IMR-90 (cell line): Measurements from ENCODE around the gene TMEM131L.

Source experiments
- CHD1 ChIP-seq: IDR thresholded peaks from 2 replicates; pipeline ENCODE4 v1.6.1; 2012; ENCODE audit warnings: low read depth, low read length, improper control_type of control experiment
- CTCF ChIP-seq: conservative IDR thresholded peaks from 2 replicates; pipeline ENCODE4 v1.5.1; 2012; ENCODE audit warnings: mild to moderate bottlenecking, low read depth, low read length, improper control_type of control experiment
- ELK1 ChIP-seq: fragments of 150-350 bp; IDR thresholded peaks from 2 replicates; pipeline ENCODE4 v1.6.1; 2016; ENCODE audit warnings: low read depth, mild to moderate bottlenecking, low read length, moderate library complexity, borderline replicate concordance
- POLR2A ChIP-seq: IDR thresholded peaks from 2 replicates; pipeline ENCODE4 v1.6.1; 2012; ENCODE audit warnings: mild to moderate bottlenecking, low read depth, low read length
- RCOR1 ChIP-seq: IDR thresholded peaks from 2 replicates; pipeline ENCODE4 v1.6.1; 2012; ENCODE audit warnings: mild to moderate bottlenecking, low read length, improper control_type of control experiment; ENCODE audit not compliant: insufficient replicate concordance
- RFX5 ChIP-seq: IDR thresholded peaks from 2 replicates; pipeline ENCODE4 v1.8.0; 2012; ENCODE audit warnings: low read depth, mild to moderate bottlenecking, low read length, moderate library complexity

- TF ChIP-seq POLR2A (no peak), CTCF (no peak), ELK1 (no peak), CHD1 (no peak), RFX5 (no peak), RCOR1 (no peak)
These were observed 15.6 kb upstream of the TMEM131L start for GRCh38 chr4:153450544-153450917.
